Measurements from ENCODE around the gene MYO16. TPM values are rescaled to one million over a fixed set of nuclear protein-coding genes. Genes with fewer than 3 reads are reported as not detected.

MYO16 gene
- total and polyA plus RNA-seq, 9 donors: under 0.01 to 0.37 (median 0.16) TPM; not detected in 2

DNA sequence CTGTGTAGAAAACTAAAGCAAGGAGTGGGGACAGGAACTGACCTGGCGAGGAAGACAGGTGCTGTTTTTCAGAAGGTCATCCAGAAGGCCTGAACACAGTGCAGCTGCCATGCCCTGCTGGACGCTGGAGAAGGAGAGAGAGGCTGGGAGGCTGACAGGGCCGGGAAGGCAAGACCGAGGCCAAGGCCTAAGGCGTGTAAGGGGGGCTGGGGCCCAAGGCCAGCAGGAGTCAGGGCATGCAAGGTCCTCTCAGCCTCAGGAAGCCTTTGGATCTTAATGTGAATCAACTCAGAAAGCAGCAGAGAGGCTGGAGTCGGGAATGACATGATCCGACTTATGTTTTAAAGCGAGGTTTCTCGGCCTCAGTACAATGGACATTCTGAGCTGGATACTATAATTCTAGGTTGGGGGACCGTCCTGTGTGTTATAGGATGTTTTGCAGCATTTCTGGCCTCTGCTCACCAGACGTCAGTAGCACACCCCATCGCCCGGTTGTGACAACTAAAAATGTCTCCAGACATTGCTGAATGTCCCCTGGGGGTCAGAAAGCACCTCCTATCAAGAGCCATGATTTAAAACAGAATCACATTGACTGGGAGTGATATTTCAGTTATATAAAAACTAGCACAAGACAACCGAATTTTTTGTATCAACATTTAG, 530.4 kb downstream of the MYO16 start:
- H3K4me1 ChIP-seq (ENCODE audit: insufficient read depth): peaks cover 2% of the 10 kb centered on the region
- H3K36me3 ChIP-seq: no peaks in the 10 kb centered on the region
- H3K27me3 ChIP-seq: no peaks in the 10 kb centered on the region
- no peak overlapping the region for H3K27ac ChIP-seq
- intact Hi-C loops (cut with DNase I): loop anchor here in 2 of 4 donors (5.0 to 10.0 kb wide), 3 partner anchors 625 to 1028 kb away; partner anchors contain the start of gene IRS2 (in 1 of the 2)
- H3K9me3 ChIP-seq: no peaks in the 10 kb centered on the region
- 79 to 83% (median 82%) methylated on average over 14 of the region's 14 CpGs for WGBS, 3 donors
- DNase-seq: no peak
- TF ChIP-seq EP300 (IDR thresholded peaks at IDR 0.05) (no peak), CTCF (IDR thresholded peaks at IDR 0.05) (no peak), POLR2A (IDR thresholded peaks at IDR 0.05) (no peak)
- H3K4me3 ChIP-seq: no peak overlapping the region

DNA sequence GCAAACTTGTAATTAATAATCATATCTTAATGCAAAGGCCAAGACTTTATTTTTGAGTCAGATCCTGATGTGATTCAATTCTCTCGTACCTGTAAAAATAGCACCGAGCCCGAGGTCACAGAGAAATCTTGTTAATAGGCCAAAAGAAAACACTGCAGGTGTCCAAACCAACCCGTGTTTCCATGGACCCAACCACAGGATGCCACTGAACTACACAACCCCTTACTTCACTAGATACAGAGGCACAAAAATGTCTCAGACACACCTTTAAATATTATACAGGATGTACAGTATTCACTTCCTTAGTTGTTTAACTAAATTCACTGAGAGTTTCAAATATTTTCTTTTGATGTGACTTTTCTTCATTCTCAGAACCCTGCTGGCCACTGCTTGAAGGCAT, 530.9 kb downstream of the MYO16 start:
- H3K9me3 ChIP-seq: no peaks in the 10 kb centered on the region
- H3K36me3 ChIP-seq: no peaks in the 10 kb centered on the region
- no peak overlapping the region for H3K4me3 ChIP-seq
- H3K27me3 ChIP-seq: no peaks in the 10 kb centered on the region
- DNase-seq: no peak
- no peak for TF ChIP-seq EP300 (IDR thresholded peaks at IDR 0.05)
- WGBS, 3 donors: 93 to 96% (median 93%) methylated on average over 4 of the region's 4 CpGs
- no peak overlapping the region for H3K27ac ChIP-seq
- peaks cover 1% of the 10 kb centered on the region for H3K4me1 ChIP-seq (ENCODE audit: insufficient read depth)
- intact Hi-C loops (cut with DNase I): no loop called here

GRCh38 chr13:109160887-109161669, 531.7 kb downstream of the MYO16 start:
- H3K4me3 ChIP-seq: no peak overlapping the region
- intact Hi-C loops (cut with DNase I): no loop called here
- no peak for DNase-seq
- no peak for TF ChIP-seq CTCF (IDR thresholded peaks at IDR 0.05)
- no peak for TF ChIP-seq EP300 (IDR thresholded peaks at IDR 0.05)
- TF ChIP-seq POLR2A (IDR thresholded peaks at IDR 0.05): no peak
- no peaks in the 10 kb centered on the region for H3K27me3 ChIP-seq
- no peaks in the 10 kb centered on the region for H3K4me1 ChIP-seq (ENCODE audit: insufficient read depth)
- no peak overlapping the region for H3K27ac ChIP-seq
- H3K36me3 ChIP-seq: no peaks in the 10 kb centered on the region
- H3K9me3 ChIP-seq: no peaks in the 10 kb centered on the region
- WGBS, 3 donors: 89 to 97% (median 92%) methylated on average over 11 of the region's 11 CpGs

DNA sequence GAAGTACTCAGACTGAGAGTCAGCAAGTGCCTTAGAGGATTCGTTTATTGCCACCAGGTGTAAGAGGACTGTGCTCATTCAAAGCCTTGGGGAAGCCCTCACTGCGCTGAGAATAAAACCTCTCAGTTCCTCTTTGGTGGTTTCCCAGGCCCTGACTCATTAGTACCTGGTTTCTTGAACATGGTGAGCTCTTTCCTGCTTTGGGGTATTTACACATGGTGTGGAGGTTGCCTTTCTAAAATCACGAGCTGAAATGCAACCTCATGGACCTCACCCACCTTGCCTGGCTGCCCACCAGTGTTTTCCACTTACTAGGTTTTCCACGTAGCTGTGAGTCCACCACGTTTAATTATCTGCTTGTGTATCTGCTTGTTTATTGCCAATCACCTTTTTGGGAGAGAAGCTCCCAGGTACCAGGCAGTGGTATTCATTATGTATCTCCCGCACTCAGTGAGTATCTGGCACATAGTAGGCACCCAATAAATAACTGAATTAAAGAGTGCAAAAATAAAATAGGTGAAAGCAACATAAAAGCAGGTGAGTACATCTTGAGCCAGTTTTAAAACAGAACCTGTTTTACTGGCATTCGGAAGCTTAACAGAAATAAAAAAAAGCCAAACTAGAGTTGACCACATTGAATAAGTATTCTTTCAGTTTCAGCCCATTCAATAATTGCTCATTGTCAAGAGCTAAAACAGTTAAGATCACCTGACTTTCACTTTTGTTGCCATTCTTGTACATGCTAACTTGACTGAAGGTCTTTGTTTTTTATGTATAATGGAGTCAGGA, 533.0 kb downstream of the MYO16 start:
- H3K36me3 ChIP-seq: no peaks in the 10 kb centered on the region
- intact Hi-C loops (cut with DNase I): no loop called here
- no peak for DNase-seq
- TF ChIP-seq EP300 (IDR thresholded peaks at IDR 0.05) (no peak), CTCF (IDR thresholded peaks at IDR 0.05) (no peak), POLR2A (IDR thresholded peaks at IDR 0.05) (no peak)
- H3K4me3 ChIP-seq: no peak overlapping the region
- H3K27ac ChIP-seq: no peak overlapping the region
- H3K9me3 ChIP-seq: no peaks in the 10 kb centered on the region
- no peaks in the 10 kb centered on the region for H3K4me1 ChIP-seq (ENCODE audit: insufficient read depth)
- WGBS, 3 donors: 84 to 90% (median 86%) methylated on average over 7 of the region's 7 CpGs
- H3K27me3 ChIP-seq: no peaks in the 10 kb centered on the region

Measured in ovary (tissue), 9 donors.